ENCODE measurements around the gene PPP2R2C.

Gene PPP2R2C

DNA sequence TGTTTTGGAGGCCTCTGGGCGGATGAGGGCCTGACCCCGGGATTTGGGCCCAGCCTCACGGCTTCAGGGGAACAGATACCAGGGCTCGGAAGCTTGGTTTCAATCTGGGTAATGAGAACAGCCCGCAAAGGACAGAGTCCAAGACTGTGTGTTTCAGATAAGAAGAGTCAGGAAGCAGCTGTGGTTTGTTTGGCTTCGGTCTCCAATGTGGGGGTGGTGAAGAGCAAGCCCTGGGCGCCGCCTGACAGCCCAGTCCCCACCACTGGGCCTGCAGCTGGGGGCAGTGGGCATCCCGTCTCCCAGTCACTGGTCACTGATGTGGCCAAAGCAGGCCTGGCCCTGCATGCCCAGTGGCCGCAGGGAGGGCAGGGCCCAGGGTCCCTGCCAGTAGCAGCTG is 193.6 kb downstream of the PPP2R2C start:
- no peak for DNase-seq

DNA sequence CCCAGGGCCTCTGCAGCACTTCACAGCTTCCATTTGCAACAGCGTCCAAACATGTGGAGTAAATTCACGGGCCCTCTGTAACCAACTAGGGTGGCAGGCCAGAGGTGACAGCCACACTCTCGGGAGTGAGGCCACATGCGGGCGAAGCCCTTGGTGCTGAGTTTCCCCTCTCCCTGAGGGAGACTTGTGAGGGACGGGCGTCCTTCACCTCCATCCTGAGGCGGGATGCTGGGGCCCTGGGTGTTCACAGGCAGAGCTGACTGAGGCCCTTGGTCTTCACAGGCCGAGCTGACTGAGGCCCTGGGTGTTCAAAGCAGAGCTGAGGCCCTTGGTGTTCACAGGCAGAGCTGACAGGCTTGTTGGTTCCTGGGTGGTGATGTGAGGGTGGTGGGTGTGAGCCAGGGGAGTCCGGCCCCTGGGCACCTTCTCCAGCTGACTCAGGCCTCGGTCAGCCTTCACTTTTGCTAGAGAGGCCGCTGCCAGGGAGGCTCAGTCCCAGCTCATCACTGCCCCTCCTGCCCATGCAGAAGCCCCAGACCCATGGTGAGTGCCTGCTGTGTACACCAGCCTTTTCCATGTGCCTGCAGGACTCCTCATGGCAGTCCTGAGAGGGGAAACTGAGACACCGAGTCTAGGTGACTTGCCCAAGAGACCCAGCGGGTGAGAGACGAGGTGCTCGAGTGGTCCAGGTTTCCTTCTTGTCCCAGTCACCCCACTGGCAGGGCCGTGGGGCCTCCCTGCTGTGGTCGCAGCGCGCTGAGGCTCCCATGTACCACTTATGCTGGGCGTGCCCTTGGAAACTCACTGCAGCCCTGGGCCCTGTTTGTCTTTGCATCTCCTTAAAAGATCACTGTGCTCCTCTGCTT is 194.2 kb downstream of the PPP2R2C start:
- DNase-seq: no peak

DNA sequence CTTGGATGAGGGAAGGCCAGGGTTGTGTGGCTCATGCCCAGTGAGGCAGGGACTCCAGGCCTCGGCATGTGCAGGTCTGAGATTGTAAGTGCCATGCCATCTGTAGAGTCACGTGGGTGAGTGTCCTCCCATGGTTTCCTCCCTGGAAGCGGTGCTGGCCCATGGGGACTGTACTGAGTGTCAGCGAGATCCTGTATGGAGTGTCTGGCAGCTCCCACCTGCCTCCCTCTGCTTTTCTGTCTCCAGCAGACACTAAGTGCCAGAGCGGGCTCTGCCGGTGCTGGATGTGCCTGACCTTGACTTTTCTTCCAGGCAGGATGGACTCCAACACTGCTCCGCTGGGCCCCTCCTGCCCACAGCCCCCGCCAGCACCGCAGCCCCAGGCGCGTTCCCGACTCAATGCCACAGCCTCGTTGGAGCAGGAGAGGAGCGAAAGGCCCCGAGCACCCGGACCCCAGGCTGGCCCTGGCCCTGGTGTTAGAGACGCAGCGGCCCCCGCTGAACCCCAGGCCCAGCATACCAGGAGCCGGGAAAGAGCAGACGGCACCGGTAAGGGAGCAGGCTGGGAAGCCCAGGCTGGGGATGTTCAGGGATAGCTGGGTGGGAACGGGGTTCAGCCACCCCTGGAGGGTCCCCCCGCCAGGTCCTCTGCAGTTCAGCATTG is 195.1 kb downstream of the PPP2R2C start:
- no peak for DNase-seq

DNA sequence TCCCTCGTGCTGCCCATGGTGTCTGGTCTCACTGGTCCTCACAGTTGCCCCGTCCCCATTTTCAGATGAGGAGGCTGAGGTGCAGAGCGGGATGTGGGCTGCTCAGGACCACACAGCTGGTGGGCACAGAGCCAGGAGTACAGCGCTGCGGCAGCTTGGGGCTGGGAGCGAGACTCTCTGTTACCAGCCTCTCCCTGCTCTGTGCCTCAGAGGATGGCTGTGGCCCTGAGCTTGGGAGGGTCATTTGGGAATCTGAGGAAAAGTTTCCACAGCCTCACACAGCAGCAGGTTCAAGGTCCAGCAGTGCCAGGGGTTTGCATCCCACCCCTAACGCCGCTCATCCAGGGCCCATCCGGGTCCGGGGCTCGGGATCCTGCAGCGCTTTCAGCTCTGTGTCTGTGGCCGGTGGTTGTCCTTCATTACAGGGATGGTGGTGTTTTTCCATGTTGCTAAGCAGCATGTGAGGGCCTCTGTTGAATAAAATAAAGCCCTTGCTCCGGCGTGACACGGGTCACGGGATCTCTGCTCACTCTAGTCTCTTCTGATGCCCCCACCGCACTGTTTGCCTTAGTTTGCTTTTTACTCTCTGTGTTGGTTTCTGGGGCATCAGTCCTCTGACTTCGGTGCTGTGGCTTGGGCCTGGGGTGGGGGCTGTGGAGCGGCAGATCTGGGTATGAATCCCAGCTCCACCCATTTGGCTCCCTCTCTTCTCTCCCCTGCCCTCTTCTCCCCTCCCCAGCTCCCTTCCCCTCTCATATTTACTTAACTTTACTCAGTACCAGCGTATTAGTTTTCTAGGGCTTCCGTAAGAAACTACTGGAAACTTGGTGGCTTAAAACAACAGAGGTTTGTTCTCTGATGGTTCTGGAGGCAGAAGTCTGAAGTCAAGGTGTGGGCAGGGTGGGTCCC is 196.3 kb downstream of the PPP2R2C start:
- DNase-seq: no peak

DNA sequence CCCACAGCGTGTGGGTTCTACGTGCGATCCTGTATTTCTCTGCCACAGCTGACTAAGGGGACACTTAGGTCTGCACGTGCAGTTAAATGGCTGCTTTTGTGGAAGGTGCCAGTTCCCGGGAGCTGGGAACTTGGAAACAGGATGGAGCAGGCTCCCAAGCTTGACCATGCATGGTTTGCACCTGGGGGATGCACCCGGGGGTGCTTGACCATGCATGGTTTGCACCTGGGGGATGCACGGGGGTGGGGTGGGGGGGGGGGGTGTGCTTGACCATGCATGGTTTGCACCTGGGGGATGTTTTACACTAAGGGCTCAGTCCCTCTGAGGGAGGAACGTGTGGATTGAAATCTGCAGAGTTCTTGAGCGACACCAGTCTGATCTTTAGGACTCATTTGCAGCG is 197.1 kb downstream of the PPP2R2C start:
- no peak for DNase-seq

DNA sequence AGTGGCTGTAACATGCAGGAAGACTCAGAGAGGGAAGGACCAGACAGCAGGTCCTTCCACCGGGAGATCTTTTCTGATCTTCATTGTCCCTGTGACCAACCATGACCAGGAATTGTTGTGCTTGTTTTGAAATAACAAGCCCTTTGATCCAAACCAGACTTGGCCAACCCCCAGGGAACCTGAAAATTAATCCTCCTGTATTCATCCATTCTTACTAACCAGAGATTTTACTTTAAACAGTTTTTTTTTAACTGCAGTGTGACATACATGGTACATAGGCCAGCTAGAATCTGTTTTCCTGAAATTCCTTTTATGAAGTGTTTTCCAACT is 198.8 kb downstream of the PPP2R2C start:
- DNase-seq: no peak

DNA sequence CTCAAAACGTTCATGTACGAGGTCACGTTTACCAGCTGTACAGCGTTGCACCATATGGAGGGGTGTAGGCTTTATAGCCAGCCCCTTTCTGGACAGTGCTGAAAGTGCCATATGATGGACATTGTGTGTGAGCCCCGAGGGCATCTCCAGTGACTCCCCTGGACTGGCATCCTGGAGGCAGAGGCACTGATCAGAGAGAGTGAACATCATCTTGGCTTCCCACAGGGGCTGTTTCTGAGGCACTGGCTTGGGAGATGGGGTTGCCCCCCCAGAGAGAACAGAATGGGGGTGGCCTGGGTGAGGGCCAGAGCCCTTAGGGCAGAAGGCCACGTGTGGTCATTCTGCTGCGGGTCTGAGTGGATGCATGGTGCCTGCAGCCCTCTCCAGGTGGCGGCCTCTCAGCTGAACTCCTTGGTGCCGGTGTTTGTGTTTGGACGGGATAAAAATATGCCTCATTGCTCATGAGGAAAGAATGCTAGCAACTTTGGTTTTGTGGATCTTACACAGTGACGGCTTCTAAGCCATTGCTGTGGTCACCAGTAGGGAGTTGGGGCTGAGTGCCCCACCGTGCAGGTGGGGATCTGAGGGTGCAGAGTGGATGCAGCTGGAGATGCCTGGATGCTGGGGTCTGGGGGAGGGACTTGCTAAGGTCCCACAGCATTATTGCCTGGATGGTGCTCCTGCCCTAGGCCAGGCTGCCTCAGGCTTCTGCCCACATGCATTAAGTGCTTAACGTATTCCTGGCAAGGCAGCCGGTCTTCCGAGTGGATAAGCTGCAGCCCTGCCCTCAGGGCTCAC is 199.4 kb downstream of the PPP2R2C start:
- no peak for DNase-seq

DNA sequence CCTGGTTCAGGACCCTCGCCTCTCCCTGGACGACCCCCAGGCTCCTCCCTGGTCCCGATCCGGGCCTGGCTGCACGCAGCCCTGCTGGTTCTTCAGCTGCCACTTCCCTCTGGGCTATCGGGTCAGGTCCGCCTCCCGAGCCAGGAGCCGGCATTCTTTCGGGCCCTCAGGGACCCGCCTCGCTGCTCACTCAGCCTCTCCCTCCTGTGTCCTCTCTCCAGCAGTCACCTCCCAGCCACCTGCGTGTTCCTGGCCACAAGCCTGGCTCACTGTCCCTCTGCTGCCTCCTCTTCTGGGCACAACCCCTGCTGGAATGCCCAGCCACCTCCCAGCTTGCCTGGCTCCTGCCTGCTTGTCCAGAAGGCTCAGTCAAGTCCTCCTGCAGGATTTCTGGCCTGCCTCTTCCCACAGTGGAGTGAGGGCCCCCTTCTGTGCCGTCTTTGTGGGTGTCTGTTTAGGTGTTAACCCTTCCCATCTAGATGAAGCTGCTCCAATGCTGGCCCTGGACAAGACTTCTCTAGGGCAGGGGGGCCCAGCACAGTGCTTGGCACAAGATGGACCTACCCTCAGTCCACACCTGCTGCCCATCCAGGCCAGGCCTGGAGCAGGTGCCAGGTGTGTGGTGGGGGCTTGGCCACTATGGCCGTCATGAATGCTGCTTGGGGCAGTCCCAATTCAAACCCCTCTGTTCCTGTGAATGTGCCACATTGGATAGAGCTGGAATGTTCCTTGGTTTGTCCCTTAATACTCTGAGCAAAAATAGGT is 200.5 kb downstream of the PPP2R2C start:
- no peak for DNase-seq

DNA sequence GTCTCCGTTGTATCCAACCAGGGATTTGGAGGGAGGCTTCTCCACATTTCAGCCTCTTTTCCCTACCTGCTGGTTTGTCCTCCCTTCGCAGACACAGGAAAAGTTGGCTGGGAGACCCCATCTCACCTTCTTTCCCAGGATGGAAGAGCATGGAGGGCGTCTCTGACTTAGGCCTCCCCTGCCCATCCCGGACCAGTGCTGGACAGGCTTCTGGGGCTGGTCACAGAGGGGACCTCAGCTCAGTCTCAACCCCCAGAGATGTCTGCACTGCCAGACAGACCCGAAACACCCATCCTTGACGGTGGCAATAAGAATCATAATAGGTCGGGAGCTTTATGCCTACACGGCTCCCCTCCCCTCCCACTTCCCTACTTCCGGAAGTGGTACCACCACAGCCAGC is 201.2 kb downstream of the PPP2R2C start:
- DNase-seq: no peak

DNA sequence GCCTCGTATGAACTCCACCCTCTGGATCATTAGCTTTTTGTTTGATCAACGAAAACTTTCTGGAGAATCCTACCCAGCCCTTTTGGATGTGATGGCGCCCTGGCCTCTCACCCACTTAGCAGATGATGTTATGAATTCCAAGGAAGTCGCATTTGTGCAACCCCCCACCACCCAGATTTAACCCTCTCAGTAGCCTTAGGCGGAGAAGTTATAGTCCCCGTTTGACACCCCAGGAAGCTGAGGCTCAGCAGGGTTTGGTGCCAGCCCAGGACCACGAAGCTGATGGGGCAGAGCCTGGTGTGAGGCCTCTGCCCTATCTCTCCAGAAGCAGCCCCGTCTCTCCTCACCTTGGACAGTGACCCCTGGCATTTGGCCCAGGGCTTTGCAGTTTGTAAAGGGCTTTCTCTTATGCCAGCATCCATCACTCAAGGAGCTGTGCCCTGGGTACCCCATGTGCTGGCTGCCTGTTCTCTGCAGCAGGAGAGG is 201.7 kb downstream of the PPP2R2C start:
- no peak for DNase-seq
